Fibroblast of lung (primary cell): ENCODE results near the gene TTLL6. TPM values are rescaled to one million over a fixed set of nuclear protein-coding genes. Genes with fewer than 3 reads are reported as not detected.
"Not testable (repeated sequence)": the region's sequence is repeated elsewhere in the genome, so short reads cannot be mapped to it uniquely, and the experiment has no call there.

Experiments
- DNase-seq, 2 donors: peaks; one replicate each; pipeline versions ENCODE4 v3.0.0 to v3.0.0-alpha.2; 2010; ENCODE audit warnings: low read depth in 2 of 2
- H2AFZ ChIP-seq: 2 replicates; pipeline ENCODE4 v1.5.1; 2012; ENCODE audit warnings: low read length, control low read depth, inconsistent platforms
- H3K27ac ChIP-seq: 2 replicates; pipeline ENCODE4 v1.5.1; 2011; ENCODE audit warnings: low read length, control low read depth; ENCODE audit not compliant: insufficient read depth
- H3K27me3 ChIP-seq: 2 replicates; pipeline ENCODE4 v1.5.1; 2011; ENCODE audit warnings: mild to moderate bottlenecking, low read length; ENCODE audit not compliant: control insufficient read depth, insufficient read depth
- H3K36me3 ChIP-seq: 2 replicates; pipeline ENCODE4 v1.5.1; 2011; ENCODE audit warnings: low read length; ENCODE audit not compliant: control insufficient read depth, insufficient read depth
- H3K4me1 ChIP-seq: 2 replicates; pipeline ENCODE4 v1.5.1; 2011; ENCODE audit warnings: low read length; ENCODE audit not compliant: control insufficient read depth, insufficient read depth; ENCODE audit errors: extremely low read depth
- H3K4me2 ChIP-seq: 2 replicates; pipeline ENCODE4 v1.5.1; 2011; ENCODE audit warnings: low read length, control low read depth; ENCODE audit not compliant: insufficient read depth; ENCODE audit errors: extremely low read depth
- H3K4me3 ChIP-seq, 4 experiments: fragments of 200-600 bp in 1 of 4; sonication (generic) in 1 of 4; replicated peaks in 1 of 4; 2 replicates each; pipeline ENCODE4 v1.5.1; 2011 to 2016; ENCODE audit warnings: low read length in 4 of 4, low read depth in 3 of 4, mild to moderate bottlenecking in 3 of 4, control low read depth in 2 of 4, inconsistent platforms in 1 of 4, mixed read lengths in 1 of 4; ENCODE audit not compliant: insufficient read depth in 1 of 4; ENCODE audit errors: control extremely low read depth in 1 of 4
- H3K79me2 ChIP-seq: 2 replicates; pipeline ENCODE4 v1.5.1; 2012; ENCODE audit warnings: mild to moderate bottlenecking, low read length, inconsistent platforms; ENCODE audit not compliant: control insufficient read depth, insufficient read depth
- H3K9ac ChIP-seq: 2 replicates; pipeline ENCODE4 v1.5.1; 2011; ENCODE audit warnings: mild to moderate bottlenecking, low read length, control low read depth; ENCODE audit not compliant: insufficient read depth
- H3K9me3 ChIP-seq: 2 replicates; pipeline ENCODE4 v1.5.1; 2012; ENCODE audit warnings: low read depth, low read length; ENCODE audit not compliant: control insufficient read depth, insufficient read depth
- H4K20me1 ChIP-seq: 2 replicates; pipeline ENCODE4 v1.5.1; 2011; ENCODE audit warnings: low read length; ENCODE audit not compliant: control insufficient read depth, insufficient read depth; ENCODE audit errors: extremely low read depth
- EZH2 ChIP-seq: IDR thresholded peaks from 2 replicates; pipeline ENCODE4 v1.5.1; 2012; ENCODE audit warnings: low read length, control low read depth, mild to moderate bottlenecking; ENCODE audit errors: missing control alignments
- polyA plus RNA-seq, 2 donors: library from polyadenylated mRNA; depleted of rRNA in 1 of 2; stranded (reverse) in 1 of 2; unstranded in 1 of 2; fragments of >200 nt; gene quantifications; 2 replicates each; pipeline ENCODE4 v1.2.1, GENCODE V29; 2011 to 2012; ENCODE audit warnings: missing spikeins in 1 of 2
- total RNA-seq: library from RNA; depleted of rRNA; stranded (reverse); fragments of >200 nt; gene quantifications from 2 replicates; pipeline ENCODE4 v1.2.1, GENCODE V29; 2014
- TF ChIP-seq, protein P1 (sequence below), 2 donors: IDR thresholded peaks in 1 of 2; conservative IDR thresholded peaks in 1 of 2; 1 replicate in 1 of 2; 2 replicates in 1 of 2; pipeline ENCODE4 v1.5.1; 2011 to 2012; ENCODE audit warnings: low read length in 2 of 2, control low read depth in 1 of 2, inconsistent platforms in 1 of 2, low read depth in 1 of 2, mild to moderate bottlenecking in 1 of 2

TTLL6 gene
- total and polyA plus RNA-seq, 2 donors (not counting 1 experiment from before 2014, with no cell fraction given): 0.17 TPM; not detected in 1

DNA sequence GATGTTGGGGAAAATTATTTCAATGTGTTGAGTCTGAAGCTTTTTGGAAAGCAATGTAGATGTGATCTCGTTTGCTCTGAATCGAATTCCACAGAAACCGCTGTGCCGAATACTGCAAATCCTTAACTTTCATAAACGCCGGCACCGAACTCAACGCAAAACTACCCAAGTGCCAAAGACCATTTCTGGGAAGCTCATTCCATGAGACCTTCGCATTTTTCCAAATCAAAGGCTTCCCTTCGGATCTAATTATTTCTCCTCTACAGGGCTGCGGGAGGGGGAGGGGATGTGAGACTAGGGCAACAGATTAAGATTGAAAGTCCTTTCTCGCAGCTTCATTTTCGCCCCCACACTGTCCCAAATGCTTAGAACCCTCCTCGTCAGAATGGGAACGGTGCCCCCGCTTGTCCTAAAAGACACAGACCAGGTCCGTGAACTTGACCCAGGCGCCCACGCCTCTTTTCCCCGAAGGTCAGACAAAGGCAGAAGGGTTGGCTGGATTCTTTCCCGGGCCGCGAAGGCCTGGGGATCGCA is 98.7 kb downstream of the TTLL6 start:
- Histone ChIP-seq H3K36me3 (no peaks in the 10 kb centered on the region), H3K27ac (no peak overlapping the region), H3K9ac (no peak overlapping the region), H3K4me2 (no peak overlapping the region), H2AFZ (no peak overlapping the region), H3K4me1 (no peaks in the 10 kb centered on the region), H3K27me3 (peaks cover 68% of the 10 kb centered on the region), H3K9me3 (no peaks in the 10 kb centered on the region), H3K4me3 (no peak overlapping the region), H4K20me1 (no peaks in the 10 kb centered on the region), H3K79me2 (no peaks in the 10 kb centered on the region)
- TF ChIP-seq, protein P1, sequence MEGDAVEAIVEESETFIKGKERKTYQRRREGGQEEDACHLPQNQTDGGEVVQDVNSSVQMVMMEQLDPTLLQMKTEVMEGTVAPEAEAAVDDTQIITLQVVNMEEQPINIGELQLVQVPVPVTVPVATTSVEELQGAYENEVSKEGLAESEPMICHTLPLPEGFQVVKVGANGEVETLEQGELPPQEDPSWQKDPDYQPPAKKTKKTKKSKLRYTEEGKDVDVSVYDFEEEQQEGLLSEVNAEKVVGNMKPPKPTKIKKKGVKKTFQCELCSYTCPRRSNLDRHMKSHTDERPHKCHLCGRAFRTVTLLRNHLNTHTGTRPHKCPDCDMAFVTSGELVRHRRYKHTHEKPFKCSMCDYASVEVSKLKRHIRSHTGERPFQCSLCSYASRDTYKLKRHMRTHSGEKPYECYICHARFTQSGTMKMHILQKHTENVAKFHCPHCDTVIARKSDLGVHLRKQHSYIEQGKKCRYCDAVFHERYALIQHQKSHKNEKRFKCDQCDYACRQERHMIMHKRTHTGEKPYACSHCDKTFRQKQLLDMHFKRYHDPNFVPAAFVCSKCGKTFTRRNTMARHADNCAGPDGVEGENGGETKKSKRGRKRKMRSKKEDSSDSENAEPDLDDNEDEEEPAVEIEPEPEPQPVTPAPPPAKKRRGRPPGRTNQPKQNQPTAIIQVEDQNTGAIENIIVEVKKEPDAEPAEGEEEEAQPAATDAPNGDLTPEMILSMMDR (conservative IDR thresholded peaks at IDR 0.05 in 1 of 2, IDR thresholded peaks at IDR 0.05 in 1 of 2; ENCODE audit: low read depth in 1 of 2, low read length in 2 of 2): no peak
- no peak for TF ChIP-seq EZH2
- no peak for DNase-seq

DNA sequence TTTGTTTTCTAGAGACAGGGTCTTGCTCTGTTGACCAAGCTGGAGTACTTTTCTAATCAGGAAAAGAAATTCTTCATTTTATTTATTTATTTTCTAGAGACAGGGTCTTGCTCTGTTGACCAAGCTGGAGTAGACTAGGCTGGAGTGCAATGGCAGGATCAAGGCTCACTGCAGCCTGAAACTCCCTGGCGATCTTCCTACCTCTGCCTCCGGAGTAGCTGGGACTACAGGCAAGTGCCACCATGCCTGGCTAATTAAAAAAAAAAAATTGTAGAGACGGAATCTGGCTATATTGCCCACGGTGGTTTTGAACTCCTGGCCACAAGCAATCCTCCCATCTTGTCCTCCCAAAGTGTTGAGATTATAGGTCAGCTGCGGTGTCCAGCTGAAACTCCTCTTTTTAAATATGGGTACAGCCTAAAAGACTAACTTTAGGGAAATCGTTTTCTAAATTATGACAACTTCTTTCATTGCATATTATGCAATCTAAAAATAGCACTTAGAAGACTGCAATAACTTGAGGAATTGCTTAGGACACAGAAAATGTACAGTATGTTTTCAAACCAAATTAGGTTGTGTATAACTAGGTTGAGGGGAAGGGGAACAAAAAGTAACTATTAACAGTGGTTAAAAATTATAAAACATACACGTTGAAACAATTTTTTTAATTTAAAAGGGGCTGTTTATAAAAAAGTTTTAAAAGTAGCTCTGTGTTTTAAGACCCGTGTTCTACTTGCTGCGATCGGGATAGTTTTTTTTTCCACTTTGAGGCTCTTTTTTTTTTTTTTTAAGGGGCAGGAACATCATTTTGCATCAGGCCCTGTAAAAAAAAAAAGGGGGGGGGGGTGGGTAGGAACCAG is 99.4 kb downstream of the TTLL6 start:
- Histone ChIP-seq H3K27ac (no peak overlapping the region), H3K79me2 (no peaks in the 10 kb centered on the region), H3K36me3 (no peaks in the 10 kb centered on the region), H4K20me1 (no peaks in the 10 kb centered on the region), H3K4me2 (no peak overlapping the region), H3K4me1 (no peaks in the 10 kb centered on the region), H3K27me3 (peaks cover 61% of the 10 kb centered on the region), H3K4me3 (no peak overlapping the region), H3K9ac (no peak overlapping the region), H3K9me3 (no peaks in the 10 kb centered on the region), H2AFZ (no peak overlapping the region)
- TF ChIP-seq, protein P1 (conservative IDR thresholded peaks at IDR 0.05 in 1 of 2, IDR thresholded peaks at IDR 0.05 in 1 of 2; ENCODE audit: low read depth in 1 of 2, low read length in 2 of 2): no peak
- TF ChIP-seq EZH2: no peak
- DNase-seq: no peak

DNA sequence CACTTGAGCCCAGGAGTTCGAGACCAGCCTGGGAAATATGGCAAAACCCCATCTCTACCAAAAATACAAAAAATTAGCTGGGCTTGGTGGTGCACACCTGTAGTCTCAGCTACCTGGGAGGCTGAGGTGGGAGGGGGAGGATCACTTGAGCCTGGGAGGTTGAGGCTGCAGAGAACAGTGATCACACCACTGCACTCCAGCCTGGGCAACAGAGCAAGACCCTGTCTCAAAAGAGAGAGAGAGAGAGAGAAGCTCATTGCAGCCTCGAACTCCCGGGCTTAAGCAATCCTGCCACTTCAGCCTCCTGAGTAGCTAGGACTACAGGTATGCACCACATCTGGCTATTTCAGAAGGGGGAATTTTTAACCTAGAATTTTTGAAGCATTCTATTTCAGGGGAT is 100.5 kb downstream of the TTLL6 start:
- peaks cover 50% of the 10 kb centered on the region for H3K27me3 ChIP-seq
- not testable (repeated sequence) for H3K9ac ChIP-seq, H3K27ac ChIP-seq, H3K4me3 ChIP-seq, H3K4me2 ChIP-seq, H3K4me1 ChIP-seq, H3K36me3 ChIP-seq, H2AFZ ChIP-seq, H3K9me3 ChIP-seq, H4K20me1 ChIP-seq, H3K79me2 ChIP-seq, DNase-seq
